T47D (cell line): ENCODE results near the gene MAN1A1.

Source experiments
- DNase-seq, 2 experiments: peaks; one replicate each; pipeline versions ENCODE4 v3.0.0 to v3.0.0-alpha.2; 2011 to 2012; ENCODE audit warnings: low read depth in 1 of 2, low spot score in 1 of 2
- JUND ChIP-seq: IDR thresholded peaks from 2 replicates; pipeline ENCODE4 v1.6.1; 2012; ENCODE audit warnings: low read depth
- in situ Hi-C: cut with HindIII; loops from 2 replicates; pipeline ENCODE4 v1.10.0; 2016; ENCODE audit warnings: low sequenced_read_pairs, low pct_unique_long_range_greater_than_20kb

MAN1A1 gene

GRCh38 chr6:119145111-119145510 is 204.4 kb downstream of the MAN1A1 start:
- in situ Hi-C loops = no loop called here
- no peak for TF ChIP-seq JUND
- peak in 1 of 2 experiments; percentile 26 for DNase-seq

- DNase-seq = no peak
- in situ Hi-C loops = no loop called here
- TF ChIP-seq JUND = no peak
Measured at GRCh38 chr6:119142637-119143036, 206.9 kb downstream of the MAN1A1 start.

GRCh38 chr6:119142041-119142440 is 207.5 kb downstream of the MAN1A1 start:
- no peak for DNase-seq
- no peak for TF ChIP-seq JUND
- in situ Hi-C loops = no loop called here

DNA sequence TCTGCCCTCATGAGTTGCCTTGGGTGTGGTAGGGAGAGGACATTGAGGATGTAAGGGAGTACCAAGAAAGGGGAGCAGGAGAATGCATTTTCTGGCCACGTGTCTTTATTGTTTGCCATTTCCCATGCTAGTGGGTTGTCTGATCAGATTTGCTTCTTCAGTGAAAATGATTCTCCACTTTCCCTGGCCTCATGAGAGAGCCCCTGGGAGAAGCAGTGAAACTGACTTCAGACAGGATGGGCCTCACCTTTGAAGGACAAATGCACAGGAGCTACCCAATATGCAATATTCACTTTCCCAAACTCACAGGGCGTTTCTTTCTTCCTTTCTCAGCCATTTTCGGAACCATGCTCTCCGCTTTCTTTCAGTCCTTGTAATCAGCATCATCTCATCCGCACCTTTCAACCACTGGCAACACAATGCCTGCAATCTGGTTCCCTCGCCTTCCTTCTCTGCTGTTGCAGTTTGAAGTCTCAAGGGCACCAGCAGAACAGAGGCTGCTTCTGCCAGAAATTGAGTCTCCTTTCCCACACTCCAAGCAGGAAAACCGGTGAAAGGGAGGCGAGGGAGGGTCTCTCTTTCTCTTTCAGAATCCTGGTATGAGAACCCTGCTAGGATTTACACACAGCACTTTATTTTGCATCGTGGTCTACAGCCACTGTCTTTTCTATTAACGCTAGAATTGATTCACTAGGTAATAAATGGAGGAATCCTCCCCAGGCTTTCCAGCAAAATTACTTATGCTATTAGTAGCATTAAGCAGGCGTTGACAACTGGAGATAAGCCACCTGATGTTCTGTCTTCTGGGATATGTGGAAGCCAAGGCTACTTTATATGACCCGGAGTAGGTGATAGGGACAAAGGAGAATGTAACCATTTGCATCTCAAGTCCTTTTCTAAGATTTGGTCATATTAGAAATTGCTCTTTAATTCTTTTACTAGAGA is 209.1 kb downstream of the MAN1A1 start:
- in situ Hi-C loops = no loop called here
- TF ChIP-seq JUND = no peak
- DNase-seq = no peak

DNA sequence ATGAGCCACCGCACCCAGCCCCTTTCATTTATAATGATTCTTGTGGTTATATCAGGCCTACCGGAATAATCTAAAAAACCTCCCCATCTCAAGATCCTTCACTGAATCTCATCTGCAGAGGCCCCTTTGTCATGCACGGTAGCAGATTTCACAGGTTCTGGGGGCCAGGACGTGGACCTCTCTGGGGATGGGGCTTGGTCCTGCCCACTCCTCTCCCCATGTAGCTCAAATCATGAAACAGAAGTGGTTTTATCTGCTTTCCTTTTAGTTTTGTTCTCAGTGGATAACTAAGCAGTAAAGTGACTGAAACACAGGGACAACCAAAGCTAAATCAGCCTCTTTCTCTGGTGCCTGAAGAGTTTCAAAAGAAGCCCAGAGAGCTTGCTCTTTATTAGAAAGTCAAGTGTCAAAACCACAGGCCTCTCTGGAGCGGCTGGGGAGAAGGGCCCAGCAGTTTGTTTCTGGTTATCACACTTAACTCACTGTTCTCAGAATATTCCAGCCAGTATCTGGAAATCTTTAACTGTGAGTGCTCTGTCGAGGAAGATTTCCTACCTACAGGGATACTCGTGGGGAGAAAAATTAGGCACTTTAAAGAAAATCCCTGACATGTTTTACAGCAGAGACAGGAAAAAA is 210.5 kb downstream of the MAN1A1 start:
- in situ Hi-C loops = no loop called here
- TF ChIP-seq JUND = no peak
- no peak for DNase-seq

GRCh38 chr6:119137194-119138072 is 212.1 kb downstream of the MAN1A1 start:
- DNase-seq = no peak
- no peak for TF ChIP-seq JUND
- in situ Hi-C loops = no loop called here

DNA sequence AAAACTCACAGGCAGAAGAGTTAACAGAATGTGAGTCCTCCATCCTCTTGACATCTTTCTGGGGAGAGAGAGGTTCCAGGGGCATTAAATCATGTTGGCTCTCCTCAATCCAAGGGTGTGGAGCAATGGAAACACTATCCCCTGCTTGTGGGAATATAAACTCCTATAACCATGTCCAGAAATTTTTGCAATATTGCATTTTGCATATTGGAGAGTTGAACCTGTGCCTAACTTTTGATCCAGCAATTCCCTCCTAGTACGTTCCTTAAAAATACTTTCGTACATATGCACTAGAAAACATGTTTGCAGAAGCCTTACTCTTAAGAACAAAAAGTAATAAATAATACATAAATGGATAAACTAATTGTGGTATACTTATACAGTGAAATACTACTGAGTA is 214.8 kb downstream of the MAN1A1 start:
- TF ChIP-seq JUND = no peak
- in situ Hi-C loops = no loop called here
- DNase-seq = no peak

- DNase-seq = no peak
- in situ Hi-C loops = no loop called here
- no peak for TF ChIP-seq JUND
Measured at GRCh38 chr6:119133400-119133799, 216.2 kb downstream of the MAN1A1 start.

GRCh38 chr6:119132261-119132981 is 217.1 kb downstream of the MAN1A1 start:
- DNase-seq = no peak
- TF ChIP-seq JUND = no peak
- in situ Hi-C loops = no loop called here

DNA sequence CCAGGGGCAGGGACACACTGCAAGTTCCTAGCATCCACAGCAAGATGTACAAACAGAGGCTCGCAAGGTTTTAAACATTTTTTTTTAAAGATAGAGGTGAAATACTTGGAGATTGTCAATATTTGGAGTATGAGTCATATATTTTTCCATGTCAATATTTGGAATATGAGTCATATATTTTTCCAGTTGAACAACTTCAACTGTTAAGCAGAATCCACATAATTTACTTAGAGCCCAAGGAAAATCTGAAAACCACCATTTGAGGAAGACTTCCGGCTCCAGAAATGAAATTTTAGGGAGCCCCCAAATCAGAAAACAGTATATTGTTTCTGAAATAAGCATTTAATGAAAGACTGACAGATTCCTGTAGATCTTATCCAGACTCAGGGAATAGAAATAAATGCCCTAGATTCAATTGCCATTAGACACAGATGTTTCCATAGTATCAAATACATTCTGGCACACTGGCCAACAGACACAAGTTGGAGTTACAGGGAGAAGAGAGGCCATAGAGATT is 219.5 kb downstream of the MAN1A1 start:
- in situ Hi-C loops = no loop called here
- peak in 1 of 2 experiments; percentile 60 for DNase-seq
- TF ChIP-seq JUND = peak; percentile 94

DNA sequence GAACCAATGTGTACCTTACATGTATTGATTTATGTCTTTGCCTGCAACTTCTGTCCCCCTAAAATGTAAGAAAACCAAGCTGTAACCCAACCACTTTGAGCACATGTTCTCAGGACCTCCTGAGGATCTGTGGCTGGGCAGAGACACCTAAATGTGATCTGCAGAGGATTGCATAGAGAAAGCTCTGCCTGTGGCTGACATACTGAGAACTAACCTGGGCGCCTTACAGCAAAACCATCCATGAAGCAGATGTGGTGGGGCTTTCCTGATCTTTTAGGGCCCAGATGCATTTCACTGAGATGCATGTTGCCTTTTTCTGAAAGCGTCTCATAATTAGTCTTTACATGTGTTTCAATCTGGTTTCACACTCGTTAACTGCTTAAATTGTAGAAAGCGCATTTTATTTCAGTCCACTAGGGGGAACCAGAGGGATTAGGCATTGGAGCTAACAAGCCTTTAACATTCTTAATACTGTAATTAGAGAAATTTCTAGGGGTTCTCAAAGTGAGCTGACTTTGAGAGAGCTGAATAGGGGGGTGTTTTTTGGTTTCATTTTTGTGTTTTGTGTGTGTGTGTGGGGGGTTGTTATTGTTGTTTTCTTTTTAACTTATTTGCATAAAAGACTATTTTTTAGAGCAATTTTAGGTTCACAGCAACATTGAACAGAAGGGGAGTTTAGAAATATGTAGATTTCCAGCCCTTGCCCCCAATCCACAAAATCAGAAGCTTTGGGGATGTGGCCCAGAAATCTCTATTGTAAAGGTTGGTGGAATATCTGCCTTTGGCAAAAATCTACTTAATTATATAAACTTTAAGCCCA is 220.2 kb downstream of the MAN1A1 start:
- in situ Hi-C loops = no loop called here
- DNase-seq = peak in 1 of 2 experiments; percentile 75
- TF ChIP-seq JUND = no peak
